Glomerular visceral epithelial cell (primary cell): ENCODE results near the gene DDX11.
"Not testable (repeated sequence)": the region's sequence is repeated elsewhere in the genome, so short reads cannot be mapped to it uniquely, and the experiment has no call there.

Experiments used
- DNase-seq: peaks from one replicate; pipeline ENCODE4 v3.0.0-alpha.2; 2016; ENCODE audit errors: extremely low spot score

The DDX11 gene

DNA sequence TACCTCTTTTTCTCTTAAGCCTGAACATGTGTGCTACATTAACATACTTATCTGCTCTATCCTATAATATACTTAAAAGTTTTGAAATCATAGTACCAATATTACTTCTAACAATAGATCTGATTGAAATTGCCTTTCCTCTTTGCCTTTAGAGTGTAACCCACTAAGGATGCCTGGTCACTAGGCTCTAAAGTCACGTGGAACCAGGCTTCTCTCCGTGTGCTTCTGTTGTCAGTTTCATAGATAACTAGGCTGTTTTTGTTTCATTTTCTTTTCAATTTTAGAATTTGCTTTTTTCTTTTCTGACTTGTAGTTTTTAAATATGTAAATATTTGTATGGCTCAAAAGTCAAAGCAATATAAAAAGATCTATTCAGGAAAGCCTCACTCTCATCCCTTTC is 25.8 kb downstream of the DDX11 start:
- DNase-seq = not testable (repeated sequence)

- not testable (repeated sequence) for DNase-seq
Measured at GRCh38 chr12:31100503-31101208, 27.0 kb downstream of the DDX11 start.

- DNase-seq = not testable (repeated sequence)
Measured at GRCh38 chr12:31102125-31102524, 28.5 kb downstream of the DDX11 start.

DNA sequence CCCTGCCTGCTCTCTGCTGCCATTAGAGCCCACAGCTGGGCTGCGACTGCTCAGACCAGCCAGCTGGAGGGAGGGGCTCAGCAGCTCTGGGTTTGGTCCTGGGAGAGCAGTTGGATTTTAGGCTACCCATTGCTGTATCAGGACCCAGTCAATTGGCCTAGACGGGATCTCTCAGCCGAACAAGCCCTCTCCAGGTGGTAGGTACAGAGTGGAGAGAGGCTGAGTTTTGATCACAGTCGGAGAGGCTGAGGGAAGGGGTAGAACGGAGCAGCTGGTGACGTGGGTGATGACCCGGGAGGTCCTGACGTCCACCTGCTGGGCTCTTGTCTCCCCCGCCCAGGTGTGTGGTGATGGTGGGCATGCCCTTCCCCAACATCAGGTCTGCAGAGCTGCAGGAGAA is 28.9 kb downstream of the DDX11 start:
- not testable (repeated sequence) for DNase-seq

DNA sequence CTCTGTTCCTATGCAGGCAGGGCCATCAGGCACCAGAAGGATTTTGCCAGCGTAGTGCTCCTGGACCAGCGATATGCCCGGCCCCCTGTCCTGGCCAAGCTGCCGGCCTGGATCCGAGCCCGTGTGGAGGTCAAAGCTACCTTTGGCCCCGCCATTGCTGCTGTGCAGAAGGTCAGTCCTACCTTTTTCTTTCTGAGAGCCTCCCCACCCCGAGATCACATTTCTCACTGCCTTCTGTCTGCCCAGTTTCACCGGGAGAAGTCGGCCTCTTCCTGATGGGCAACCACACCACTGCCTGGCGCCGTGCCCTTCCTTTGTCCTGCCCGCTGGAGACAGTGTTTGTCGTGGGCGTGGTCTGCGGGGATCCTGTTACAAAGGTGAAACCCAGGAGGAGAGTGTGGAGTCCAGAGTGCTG is 29.9 kb downstream of the DDX11 start:
- peak; percentile 37 for DNase-seq

- DNase-seq = not testable (repeated sequence)
Measured at GRCh38 chr12:31104220-31104619, 30.6 kb downstream of the DDX11 start.

GRCh38 chr12:31104773-31105172 is 31.1 kb downstream of the DDX11 start:
- not testable (repeated sequence) for DNase-seq

DNA sequence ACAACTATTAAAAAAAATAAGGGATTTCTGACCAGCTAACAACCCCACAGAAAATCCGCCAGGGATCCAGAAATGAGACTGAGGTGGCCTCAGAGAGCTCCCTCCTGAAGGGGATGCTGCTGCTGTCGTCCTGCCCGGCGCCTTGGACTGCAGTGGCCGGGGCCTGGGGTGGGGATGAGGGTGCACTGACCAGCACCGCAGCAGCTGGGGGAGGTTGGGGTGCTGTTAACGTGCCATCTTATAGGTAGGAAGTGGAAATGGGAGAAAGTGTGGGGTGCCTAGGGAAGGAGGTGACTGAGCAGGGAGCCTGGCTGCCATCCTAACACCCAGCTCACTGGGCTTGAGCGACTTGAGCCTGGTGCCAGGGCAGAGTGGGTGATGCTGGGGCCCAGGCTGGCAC is 32.0 kb downstream of the DDX11 start:
- DNase-seq = no peak

DNA sequence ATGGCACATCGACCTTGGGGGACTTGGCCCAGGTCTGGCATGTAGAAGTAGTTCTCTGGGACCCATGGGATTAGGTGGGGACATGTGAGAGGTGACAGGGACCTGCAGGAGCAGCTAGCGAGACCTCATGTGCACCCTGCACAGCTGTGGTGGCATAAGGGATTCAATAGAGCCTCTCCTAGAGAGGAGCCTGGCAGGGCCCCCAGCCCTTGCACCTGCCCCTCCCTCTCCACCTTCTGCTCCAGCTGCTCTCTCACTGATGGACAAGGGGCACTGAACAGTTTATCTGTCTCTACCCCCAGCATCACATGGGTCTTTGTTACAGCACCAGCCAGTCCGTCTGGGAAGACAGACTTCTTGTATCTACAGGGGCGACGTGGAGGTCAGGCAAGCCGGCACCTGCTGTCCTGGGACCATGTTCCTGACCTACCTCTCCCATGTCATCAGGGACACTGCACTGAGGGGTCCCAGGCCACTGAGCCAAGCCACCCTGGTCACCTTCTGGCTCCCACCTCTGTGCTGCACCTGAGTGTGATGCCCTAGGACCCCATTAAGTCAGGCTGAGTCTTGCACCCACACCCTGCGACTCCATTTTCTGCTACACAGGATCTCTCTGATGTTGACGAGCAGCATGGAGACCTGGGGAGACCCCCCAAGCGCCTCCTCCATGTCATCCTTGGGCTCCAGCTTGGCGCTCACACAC is 32.6 kb downstream of the DDX11 start:
- no peak for DNase-seq

- DNase-seq = not testable (repeated sequence)
Measured at GRCh38 chr12:31109773-31110172, 36.1 kb downstream of the DDX11 start.

- not testable (repeated sequence) for DNase-seq
Measured at GRCh38 chr12:31110263-31110662, 36.6 kb downstream of the DDX11 start.

DNA sequence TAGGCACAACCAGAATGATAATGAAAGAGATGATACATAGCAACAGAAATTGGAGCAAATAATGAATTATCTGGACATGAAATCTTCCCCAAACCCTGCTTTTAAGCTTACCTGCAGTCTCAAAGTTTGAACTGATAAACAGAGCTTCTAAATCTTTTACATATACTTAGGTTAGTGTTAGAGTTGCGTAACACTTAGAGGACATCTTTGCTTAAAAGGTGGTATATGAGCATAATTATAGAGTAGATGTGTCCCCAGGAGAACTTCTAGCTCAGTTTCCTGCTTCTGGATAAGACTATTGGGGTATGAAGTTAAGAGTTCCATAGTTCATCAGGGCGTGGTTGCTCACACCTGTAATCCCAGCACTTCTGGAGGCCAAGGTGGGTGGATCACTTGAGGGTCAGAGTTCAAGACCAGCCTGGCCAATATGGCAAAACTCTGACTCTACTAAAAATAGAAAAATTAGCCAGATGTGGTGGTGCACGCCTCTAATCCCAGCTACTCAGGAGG is 41.5 kb downstream of the DDX11 start:
- not testable (repeated sequence) for DNase-seq

DNA sequence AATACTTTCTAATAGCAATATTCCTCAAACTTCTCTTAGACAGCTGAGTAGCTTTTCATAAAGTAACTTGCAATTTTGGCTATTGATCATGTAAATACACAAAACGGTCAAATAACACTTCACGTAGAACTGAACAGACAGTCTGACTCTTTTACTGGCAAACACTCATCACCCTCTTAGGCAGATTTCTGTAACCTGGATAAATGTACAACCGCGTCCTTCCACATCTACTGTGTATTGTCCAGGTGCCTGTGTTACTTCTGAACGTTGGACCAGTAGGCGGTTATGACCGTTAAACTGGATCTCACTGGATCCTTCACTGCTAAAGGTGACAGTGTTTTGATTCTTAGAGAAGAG is 43.2 kb downstream of the DDX11 start:
- DNase-seq = not testable (repeated sequence)

- peak; percentile 41 for DNase-seq
Measured at GRCh38 chr12:31117203-31118011, 43.7 kb downstream of the DDX11 start.

DNA sequence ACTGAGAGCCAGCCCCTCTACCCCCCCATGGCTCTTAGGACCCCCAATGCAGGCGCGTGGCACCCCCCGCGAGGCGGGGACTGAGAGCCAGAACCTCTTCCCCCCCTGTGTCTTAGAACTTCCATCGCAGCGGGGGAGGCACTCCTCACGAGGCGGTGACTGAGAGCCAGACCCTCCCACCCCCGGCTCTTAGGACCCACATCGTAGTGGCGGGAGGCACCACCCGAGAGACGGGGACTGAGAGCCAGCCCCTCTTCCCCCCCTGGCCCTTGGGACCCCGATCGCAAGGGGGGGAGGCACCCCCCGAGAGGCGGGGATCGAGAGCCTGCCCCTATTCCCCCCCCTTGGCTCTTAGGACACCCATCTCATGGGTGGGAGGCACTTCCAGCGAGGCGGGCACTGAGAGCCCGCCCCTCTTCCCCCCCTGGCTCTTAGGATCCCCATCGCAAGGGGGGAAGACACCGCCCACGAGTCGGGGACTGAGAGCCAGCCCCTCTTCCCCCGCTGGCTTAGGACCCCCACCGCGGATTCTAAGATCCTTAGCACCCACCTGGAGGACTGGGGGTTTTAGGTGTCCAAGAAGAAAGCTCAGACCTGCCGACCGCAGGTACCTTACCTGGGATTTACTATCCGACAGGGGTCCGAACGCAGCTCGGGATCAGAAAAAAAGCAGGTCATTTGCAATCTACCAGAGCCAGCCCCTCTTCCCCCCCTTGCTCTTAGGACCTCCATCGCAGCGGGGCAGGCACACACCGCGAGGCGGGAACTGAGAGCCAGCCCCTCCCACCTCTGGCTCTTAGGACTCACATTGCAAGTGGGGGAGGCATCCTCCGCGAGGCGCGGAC is 44.9 kb downstream of the DDX11 start:
- peak; percentile 13 for DNase-seq

GRCh38 chr12:31119192-31119802 is 45.6 kb downstream of the DDX11 start:
- no peak for DNase-seq

GRCh38 chr12:31119803-31120211 is 46.1 kb downstream of the DDX11 start:
- no peak for DNase-seq

- DNase-seq = no peak
Measured at GRCh38 chr12:31120392-31121008, 46.8 kb downstream of the DDX11 start.

GRCh38 chr12:31121022-31121728 is 47.5 kb downstream of the DDX11 start:
- not testable (repeated sequence) for DNase-seq

- DNase-seq = no peak
Measured at GRCh38 chr12:31122481-31122880, 48.8 kb downstream of the DDX11 start.
